GM12878 (cell line): ENCODE measurements around the gene SZRD1. TPM values are rescaled to one million over a fixed set of nuclear protein-coding genes. Genes with fewer than 3 reads are reported as not detected.
A peak's percentile ranks its signal among the peaks of the same experiment; 100 is the strongest.

Experiments used
- ATAC-seq: fragments of 200-7000 bp; cut with Tn5 transposase; 3 replicates; pipeline ENCODE4 v1.9.1; 2020; ENCODE audit warnings: mild to moderate bottlenecking, moderate library complexity
- BruUV-seq: library from RNA; stranded (reverse); fragments of 400-500 nt; replicated peaks from 2 replicates; lab custom pipeline; 2021; lab: Mats Ljungman, UMichigan
- CTCF ChIA-PET: fragments of 300-600 bp; sonication (Branson Sonifier 250); formaldehyde crosslinking; extraction: SDS; loops from one replicate; lab custom pipeline; 2021; ENCODE audit warnings: inconsistent platforms; lab: Yijun Ruan, JAX
- POLR2A ChIA-PET: fragments of 350-600 bp; formaldehyde crosslinking; extraction: SDS; loops from one replicate; lab custom pipeline; 2021; ENCODE audit warnings: inconsistent platforms; lab: Charles Lee
- RAD21 ChIA-PET: fragments of 300-600 bp; sonication (Branson Sonifier 250); formaldehyde crosslinking; loops from one replicate; lab custom pipeline; 2023; ENCODE audit warnings: antibody characterized with exemption; ENCODE audit not compliant: unreplicated experiment; lab: Charles Lee
- SMC1A ChIA-PET: fragments of 300-600 bp; sonication (Branson Sonifier 250); formaldehyde crosslinking; loops from one replicate; lab custom pipeline; 2023; ENCODE audit not compliant: unreplicated experiment, uncharacterized antibody; lab: Charles Lee
- DNase-seq: peaks from one replicate; pipeline ENCODE4 v3.0.0-alpha.2; 2011; ENCODE audit warnings: low read depth, low spot score
- FAIRE-seq: peaks from 3 replicates; lab custom pipeline; 2011; peaks lifted over from hg19 to GRCh38; lab: Jason Lieb, UNC
- H2AFZ ChIP-seq: 2 replicates; pipeline ENCODE4 v1.6.0; 2011; ENCODE audit warnings: low read depth, low read length, control low read depth; ENCODE audit not compliant: control insufficient read depth
- H3K27ac ChIP-seq: 2 replicates; pipeline ENCODE4 v1.5.1; 2011; ENCODE audit warnings: control low read depth; ENCODE audit not compliant: control insufficient read depth, insufficient read depth
- H3K27me3 ChIP-seq, 2 experiments: replicated peaks in 1 of 2; 2 replicates each; pipeline versions ENCODE4 v1.6.0 to v1.6.1; 2011; ENCODE audit warnings: low read length in 1 of 2; ENCODE audit not compliant: control insufficient read depth in 2 of 2, insufficient read depth in 2 of 2
- H3K36me3 ChIP-seq, 2 experiments: 2 replicates each; pipeline ENCODE4 v1.5.1; 2011; ENCODE audit warnings: low read length in 1 of 2; ENCODE audit not compliant: control insufficient read depth in 2 of 2, insufficient read depth in 2 of 2
- H3K4me1 ChIP-seq: 2 replicates; pipeline ENCODE4 v1.6.1; 2011; ENCODE audit warnings: mild to moderate bottlenecking, low read length, moderate library complexity, mixed read lengths; ENCODE audit not compliant: control insufficient read depth, insufficient read depth
- H3K4me2 ChIP-seq: 2 replicates; pipeline ENCODE4 v1.6.0; 2011; ENCODE audit warnings: control low read depth; ENCODE audit not compliant: control insufficient read depth, insufficient read depth
- H3K4me3 ChIP-seq: fragments of 200-600 bp; sonication (generic); 2 replicates; pipeline ENCODE4 v1.5.1; 2016
- H3K79me2 ChIP-seq: 2 replicates; pipeline ENCODE4 v1.6.0; 2011; ENCODE audit warnings: low read length; ENCODE audit not compliant: control insufficient read depth, insufficient read depth
- H3K9ac ChIP-seq: 2 replicates; pipeline ENCODE4 v1.8.0; 2011; ENCODE audit warnings: low read length, control low read depth, mixed read lengths; ENCODE audit not compliant: control insufficient read depth, insufficient read depth
- H3K9me3 ChIP-seq: replicated peaks from 3 replicates; pipeline ENCODE4 v1.5.1; 2011; ENCODE audit warnings: mild to moderate bottlenecking, low read length; ENCODE audit not compliant: control insufficient read depth, insufficient read depth
- H4K20me1 ChIP-seq: 2 replicates; pipeline ENCODE4 v1.6.0; 2011; ENCODE audit not compliant: control insufficient read depth, insufficient read depth
- HDAC6 ChIP-seq: fragments of 200-600 bp; sonication (generic); IDR thresholded peaks from one replicate; pipeline ENCODE4 v1.8.0; 2017; ENCODE audit warnings: antibody characterized with exemption; ENCODE audit not compliant: unreplicated experiment
- IKZF1 ChIP-seq: fragments of 450-650 bp; conservative IDR thresholded peaks from 2 replicates; pipeline ENCODE4 v1.6.1; 2017; ENCODE audit warnings: antibody characterized with exemption, mild to moderate bottlenecking
- IKZF2 ChIP-seq, 2 experiments: fragments of 450-650 bp; IDR thresholded peaks; 2 replicates each; pipeline ENCODE4 v1.6.1; 2017; ENCODE audit warnings: mild to moderate bottlenecking in 2 of 2, moderate library complexity in 2 of 2
- KDM1A ChIP-seq: fragments of 200-600 bp; sonication (generic); IDR thresholded peaks from 2 replicates; pipeline ENCODE4 v1.6.1; 2016; ENCODE audit warnings: borderline replicate concordance
- MLLT1 ChIP-seq: fragments of 450-650 bp; IDR thresholded peaks from 2 replicates; pipeline ENCODE4 v1.6.1; 2016; ENCODE audit warnings: mild to moderate bottlenecking
- SPI1 ChIP-seq: IDR thresholded peaks from 2 replicates; pipeline ENCODE4 v1.6.1; 2011; ENCODE audit warnings: low read depth, mild to moderate bottlenecking, low read length, moderate library complexity, borderline replicate concordance; ENCODE audit not compliant: insufficient read depth
- TAF1 ChIP-seq: IDR thresholded peaks from 2 replicates; pipeline ENCODE4 v1.6.1; 2011; ENCODE audit warnings: mild to moderate bottlenecking, low read depth, low read length, borderline replicate concordance
- USF1 ChIP-seq: IDR thresholded peaks from 2 replicates; pipeline ENCODE4 v1.6.1; 2011; ENCODE audit warnings: borderline replicate concordance, low read depth, mild to moderate bottlenecking, moderate library complexity, mixed read lengths, low read length; ENCODE audit not compliant: insufficient read depth; ENCODE audit errors: extremely low read length
- WGBS: methylation state at CpG from one replicate; pipeline ENCODE4 v1.1.6; 2016; ENCODE audit warnings: low lambda C conversion rate; ENCODE audit not compliant: insufficient replicate concordance, insufficient coverage; ENCODE audit errors: missing lambda C conversion rate; 5-methylcytosine and 5-hydroxymethylcytosine counted together
- in situ Hi-C: fragments of 300-500 bp; cut with MboI; formaldehyde crosslinking; loops from 9 replicates; pipeline ENCODE4 v1.14.3; 2018; ENCODE audit warnings: mixed read lengths
- intact Hi-C: fragments of 100-400 bp; cut with micrococcal nuclease; formaldehyde crosslinking; loops from one replicate; pipeline ENCODE4 v1.14.2; 2022; ENCODE audit not compliant: unreplicated experiment
- polyA plus RNA-seq, 11 experiments: library from polyadenylated mRNA; depleted of rRNA in 4 of 11; unstranded in 6 of 11; stranded (reverse) in 5 of 11; fragments of >200 nt; fragmentation: Nextera tagmentation in 4 of 11; fragmentation: Illumina TruSeq in 1 of 11; extraction: Ambion mirVana in 4 of 11; extraction: Trizol in 1 of 11; gene quantifications; 1 replicate in 1 of 11; 2 replicates in 10 of 11; pipeline versions ENCODE4 v1.2.1 to v1.2.3, GENCODE V29; 2011 to 2016; ENCODE audit warnings: inconsistent platforms in 2 of 11, missing spikeins in 2 of 11, low read depth in 1 of 11
- total RNA-seq, 4 experiments: library from RNA; depleted of rRNA in 3 of 4; stranded (reverse); fragments of >200 nt in 3 of 4; fragmentation: Illumina TruSeq in 1 of 4; extraction: Trizol in 1 of 4; gene quantifications; 2 replicates each; pipeline versions ENCODE4 v1.2.1 to v1.2.3, GENCODE V29; 2013 to 2021

The SZRD1 gene
- total and polyA plus RNA-seq, 10 of the 15 experiments (the other 5 are each of a cell fraction or from before 2014, with no cell fraction given): 5.6 to 213 (median 113) TPM

- ChIA-PET POLR2A (interaction anchor here (0.6 kb wide), 1 partner anchor 75 kb away, joined by 4 read pairs; no protein-coding TSS in a partner anchor), CTCF (interaction anchor here (1.2 kb wide), 1 partner anchor 351 kb away, joined by 3 read pairs; no protein-coding TSS in a partner anchor), RAD21 (interaction anchor here (1.2 kb wide), 1 partner anchor 12 kb away, joined by 4 read pairs; no protein-coding TSS in a partner anchor), SMC1A (interaction anchor here (0.7 to 0.8 kb wide), 2 partner anchors 39 to 58 kb away, joined by 3 read pairs; no protein-coding TSS in a partner anchor)
- FAIRE-seq (peak; percentile 54), DNase-seq (no peak), ATAC-seq (no peak; the same call in 2 of the 3 replicates)
- 49% methylated on average over 9 of the region's 9 CpGs for WGBS
- no peak overlapping the region; the same call in 1 of the 2 replicates for H2AFZ ChIP-seq
- no peaks in the 10 kb centered on the region for H3K27me3 ChIP-seq
- no peaks in the 10 kb centered on the region for H4K20me1 ChIP-seq
- BruUV-seq: no TSS peak
- H3K4me1 ChIP-seq: peaks cover 9% of the 10 kb centered on the region
- H3K4me2 ChIP-seq: no peak overlapping the region
- no peaks in the 10 kb centered on the region for H3K79me2 ChIP-seq
- H3K27ac ChIP-seq: no peak overlapping the region
- in situ Hi-C loops (no loop called here), intact Hi-C loops (no loop called here)
- H3K4me3 ChIP-seq: no peak overlapping the region
- H3K9ac ChIP-seq: no peak overlapping the region
- 0 out of 2 replicates have a peak, but pooled peaks have one; percentile 33 for TF ChIP-seq SPI1
- no peak for TF ChIP-seq USF1
- TF ChIP-seq IKZF1: 0 out of 2 replicates have a peak, but pooled peaks have one; percentile 11
- no peaks in the 10 kb centered on the region for H3K36me3 ChIP-seq
- H3K9me3 ChIP-seq: no peaks in the 10 kb centered on the region
These were observed 66.0 kb downstream of the SZRD1 start for GRCh38 chr1:16433030-16433429.

- DNase-seq (no peak), FAIRE-seq (no peak), ATAC-seq (no peak)
- CTCF ChIA-PET: interaction anchor here (1.2 kb wide), 1 partner anchor 352 kb away, joined by 3 read pairs; no protein-coding TSS in a partner anchor
- Histone ChIP-seq H3K9ac (no peak overlapping the region), H4K20me1 (no peaks in the 10 kb centered on the region), H2AFZ (no peak overlapping the region), H3K36me3 (no peaks in the 10 kb centered on the region), H3K4me2 (no peak overlapping the region), H3K4me1 (peaks cover 9% of the 10 kb centered on the region), H3K79me2 (no peaks in the 10 kb centered on the region), H3K9me3 (no peaks in the 10 kb centered on the region), H3K4me3 (no peak overlapping the region), H3K27ac (no peak overlapping the region), H3K27me3 (no peaks in the 10 kb centered on the region)
- BruUV-seq: no TSS peak
- in situ Hi-C loops: no loop called here
- POLR2A ChIA-PET: interaction anchor here (1.2 kb wide), 1 partner anchor 18 kb away, joined by 3 read pairs; no protein-coding TSS in a partner anchor
- TF ChIP-seq KDM1A (no peak), HDAC6 (no peak), IKZF2 (IDR thresholded peaks at IDR 0.05) (no peak), TAF1 (no peak), MLLT1 (no peak)
- RAD21 ChIA-PET: no interaction called here
- SMC1A ChIA-PET: interaction anchor here (0.8 to 1.1 kb wide), 2 partner anchors 24 to 46 kb away, joined by 3 read pairs; no protein-coding TSS in a partner anchor
- 85% methylated on average over 4 of the region's 4 CpGs for WGBS
- intact Hi-C loops: no loop called here
These were observed 67.0 kb downstream of the SZRD1 start for GRCh38 chr1:16434007-16434406.
